HG02938 (cell line): ENCODE results near the gene RNF138.
"Not testable (repeated sequence)": the region's sequence is repeated elsewhere in the genome, so short reads cannot be mapped to it uniquely, and the experiment has no call there.

Experiments used
- ATAC-seq: cut with Tn5 transposase; IDR thresholded peaks from one replicate; pipeline ENCODE4 v1.9.1; 2021; ENCODE audit warnings: mild to moderate bottlenecking, moderate library complexity; ENCODE audit not compliant: unreplicated experiment

RNF138 gene

GRCh38 chr18:32095192-32095899 lies 3.7 kb downstream of the RNF138 start:
- ATAC-seq: no peak

- ATAC-seq: no peak
Observed at GRCh38 chr18:32095900-32096229, 4.2 kb downstream of the RNF138 start.

- no peak for ATAC-seq
Observed at GRCh38 chr18:32096946-32097345, 5.3 kb downstream of the RNF138 start.

GRCh38 chr18:32104516-32104915 lies 12.8 kb downstream of the RNF138 start:
- no peak for ATAC-seq

GRCh38 chr18:32110005-32110404 lies 18.3 kb downstream of the RNF138 start:
- ATAC-seq: no peak

- ATAC-seq: no peak
Observed at GRCh38 chr18:32111706-32112105, 20.0 kb downstream of the RNF138 start.

GRCh38 chr18:32112826-32113225 lies 21.2 kb downstream of the RNF138 start:
- ATAC-seq: no peak

GRCh38 chr18:32114293-32114942 lies 22.7 kb downstream of the RNF138 start:
- no peak for ATAC-seq

- ATAC-seq: no peak
Observed at GRCh38 chr18:32122039-32122438, 30.4 kb downstream of the RNF138 start.

- ATAC-seq: no peak
Observed at GRCh38 chr18:32126538-32126937, 34.9 kb downstream of the RNF138 start.

GRCh38 chr18:32135625-32136024 lies 44.0 kb downstream of the RNF138 start:
- ATAC-seq: no peak

GRCh38 chr18:32138332-32138982 lies 46.8 kb downstream of the RNF138 start:
- no peak for ATAC-seq

- ATAC-seq: no peak
Observed at GRCh38 chr18:32139835-32140283, 48.2 kb downstream of the RNF138 start.

- no peak for ATAC-seq
Observed at GRCh38 chr18:32148185-32148870, 56.7 kb downstream of the RNF138 start.

- ATAC-seq: peak; percentile 97
Observed at GRCh38 chr18:32152705-32153448, 61.2 kb downstream of the RNF138 start.

GRCh38 chr18:32156855-32157254 lies 65.2 kb downstream of the RNF138 start:
- no peak for ATAC-seq

GRCh38 chr18:32157580-32157979 lies 65.9 kb downstream of the RNF138 start:
- no peak for ATAC-seq

GRCh38 chr18:32158108-32158624 lies 66.5 kb downstream of the RNF138 start:
- ATAC-seq: peak; percentile 76

- not testable (repeated sequence) for ATAC-seq
Observed at GRCh38 chr18:32158631-32159030, 67.0 kb downstream of the RNF138 start.

GRCh38 chr18:32160547-32160946 lies 68.9 kb downstream of the RNF138 start:
- no peak for ATAC-seq
